ENCODE data around the gene RBP2.

The RBP2 gene

DNA sequence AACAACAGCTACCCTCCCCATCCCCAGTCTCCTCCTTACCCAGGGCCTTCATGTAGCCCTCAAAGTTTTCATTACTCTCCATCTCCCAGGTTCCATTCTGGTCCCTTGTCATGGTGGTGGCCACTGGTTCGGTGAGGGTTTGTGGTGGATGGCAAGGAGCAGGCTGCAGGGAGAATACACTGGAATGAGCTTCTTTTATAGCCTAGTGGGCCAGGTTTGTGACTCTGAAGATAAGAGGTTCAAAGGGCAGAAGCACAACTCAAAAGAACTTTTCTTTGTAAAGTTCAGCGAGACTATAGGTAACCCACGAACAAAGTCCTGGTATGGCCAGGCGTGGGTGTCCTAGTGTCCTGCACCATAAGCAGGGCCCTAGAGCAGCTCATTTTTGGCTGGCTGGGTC, at the start of gene RBP2:
Gene RBP2 (minus strand): TSS at position 169 of the 400 bp plus-strand sequence. CDS start 57 bp downstream, at position 112.
- no peak for DNase-seq (ENCODE audit: low read depth in 2 of 2)

DNA sequence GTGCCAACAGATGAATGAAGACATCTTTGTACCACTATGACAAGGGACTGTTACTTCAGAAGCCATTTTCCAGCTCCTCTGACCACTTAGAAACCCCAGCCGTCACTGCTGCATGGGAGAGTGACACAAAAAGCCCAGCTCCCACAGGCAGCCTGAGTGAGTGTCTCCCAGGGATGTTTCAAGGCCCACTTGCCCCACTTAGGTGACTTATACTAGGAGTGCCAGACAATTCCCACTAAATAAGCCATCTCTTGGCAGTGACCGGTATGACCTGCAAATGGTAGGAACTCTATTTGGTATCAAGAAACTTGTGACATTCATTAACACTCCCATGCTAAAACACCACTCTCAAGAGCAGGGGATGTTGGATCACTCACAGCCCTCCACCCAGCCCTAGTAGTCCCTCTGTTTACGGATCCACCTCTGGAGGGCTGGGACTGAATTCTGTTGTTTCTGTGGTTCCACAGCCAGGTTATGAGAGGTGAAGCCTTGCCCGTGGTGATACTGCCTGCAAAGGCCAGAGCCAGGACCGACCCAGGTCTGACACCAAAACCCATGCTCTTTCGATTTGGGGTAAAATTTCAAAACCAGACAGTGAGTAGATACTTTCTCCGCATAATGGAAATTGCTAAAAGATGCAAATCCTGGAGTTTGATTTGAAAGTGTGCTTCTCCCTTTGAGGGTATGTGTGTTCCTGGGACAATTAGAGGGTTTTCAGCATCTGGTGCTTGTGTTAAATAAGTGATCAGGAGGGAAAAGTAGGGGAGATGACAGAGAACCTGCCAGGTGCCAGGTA, 48.7 kb upstream of the RBP2 start:
- DNase-seq (ENCODE audit: low read depth in 2 of 2) = no peak

DNA sequence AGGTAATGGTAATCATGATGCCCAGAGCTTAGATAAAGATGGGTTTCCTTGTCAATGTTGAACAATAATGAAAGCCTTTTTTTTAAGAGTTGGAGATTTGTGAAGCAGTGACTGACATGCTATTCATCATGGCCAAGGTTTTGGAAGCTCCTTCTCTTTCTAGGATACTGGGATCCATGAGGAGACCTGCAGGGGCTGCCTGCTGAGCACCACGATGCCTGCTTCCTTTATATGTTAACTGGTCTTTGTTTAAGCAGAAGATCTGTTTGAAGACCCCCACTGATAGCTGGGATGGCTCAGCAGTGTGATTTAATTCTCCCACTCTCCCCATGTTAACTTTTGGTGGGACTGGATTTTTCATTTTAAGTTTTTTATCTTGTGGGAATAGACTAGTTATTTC, 47.4 kb upstream of the RBP2 start:
- DNase-seq (ENCODE audit: low read depth in 2 of 2) = no peak

DNA sequence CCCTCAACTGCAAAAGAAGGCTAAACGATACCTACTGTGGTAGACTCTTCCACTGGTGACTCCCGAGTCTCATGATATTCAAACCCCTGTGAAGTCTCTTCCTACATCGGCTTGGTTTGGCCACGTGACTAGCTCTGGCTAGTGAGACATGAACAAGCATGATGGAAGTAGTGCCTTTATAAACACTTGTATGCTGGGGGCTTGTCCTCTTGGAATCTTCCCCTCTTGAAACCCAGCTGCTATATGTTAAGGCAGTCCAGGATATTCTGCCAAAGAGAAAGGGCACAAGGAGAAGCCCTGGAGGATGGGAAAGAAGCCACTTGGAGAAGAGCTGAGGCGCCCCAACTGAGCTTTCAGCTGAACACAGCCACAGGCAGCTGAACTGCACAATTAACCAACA, 46.9 kb upstream of the RBP2 start:
- DNase-seq (ENCODE audit: low read depth in 2 of 2) = no peak

DNA sequence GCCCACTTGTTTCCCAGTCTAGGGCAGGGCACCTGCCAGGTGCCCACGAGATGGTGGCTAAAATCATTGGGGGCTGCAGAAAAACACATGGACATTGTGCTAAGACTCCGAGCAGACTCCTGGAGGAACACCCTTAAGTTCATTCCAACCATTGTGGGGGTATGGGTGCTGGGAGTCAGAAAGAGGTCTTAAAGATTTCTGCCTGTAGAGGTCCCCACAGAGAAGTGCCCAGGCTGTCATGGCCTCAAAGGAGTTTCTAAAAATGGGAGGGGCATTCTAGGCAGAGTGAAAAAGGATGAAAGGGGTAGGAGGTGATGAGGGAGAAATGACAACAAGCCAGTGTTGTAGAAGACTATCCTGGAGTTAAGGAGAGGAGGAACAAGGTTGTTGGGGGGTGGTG, 46.1 kb upstream of the RBP2 start:
- no peak for DNase-seq (ENCODE audit: low read depth in 2 of 2)

DNA sequence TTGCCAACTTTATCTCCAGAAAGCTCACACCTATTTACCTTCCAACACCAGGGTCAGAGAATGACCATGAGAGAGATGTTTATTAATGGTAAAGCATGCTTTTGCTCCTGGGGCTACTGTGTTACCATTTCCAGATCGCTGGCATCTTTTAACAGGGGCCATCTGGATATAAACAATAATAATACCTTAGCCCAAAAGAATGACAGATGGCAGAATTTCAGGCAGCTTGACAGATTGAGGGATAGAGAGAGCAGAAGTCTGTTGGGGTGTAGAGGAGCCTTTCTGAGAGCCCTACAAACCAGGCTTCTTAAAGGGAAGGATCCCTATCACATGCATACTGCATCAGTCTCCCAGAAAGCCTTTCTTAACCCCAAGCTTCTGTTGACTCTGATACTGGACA, 45.5 kb upstream of the RBP2 start:
- DNase-seq (ENCODE audit: low read depth in 2 of 2) = no peak

DNA sequence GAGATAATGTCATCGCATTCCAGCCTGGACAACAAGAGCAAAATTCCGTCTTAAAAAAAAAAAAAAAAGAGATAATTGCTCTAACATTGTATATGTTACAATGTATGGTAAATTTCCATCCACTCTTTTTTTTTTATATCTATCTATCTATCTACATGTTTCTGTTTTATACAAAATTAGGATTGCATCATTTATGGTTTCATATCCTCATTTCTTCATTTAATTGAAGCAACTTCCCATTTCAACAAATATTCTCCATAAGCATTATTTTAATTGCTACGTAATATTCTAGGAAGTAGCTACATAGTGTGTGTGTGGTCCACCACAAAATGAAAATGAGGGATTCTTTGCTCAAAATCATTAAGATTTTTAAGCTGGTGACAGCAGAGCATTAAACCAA, 44.8 kb upstream of the RBP2 start:
- DNase-seq (ENCODE audit: low read depth in 2 of 2) = no peak

DNA sequence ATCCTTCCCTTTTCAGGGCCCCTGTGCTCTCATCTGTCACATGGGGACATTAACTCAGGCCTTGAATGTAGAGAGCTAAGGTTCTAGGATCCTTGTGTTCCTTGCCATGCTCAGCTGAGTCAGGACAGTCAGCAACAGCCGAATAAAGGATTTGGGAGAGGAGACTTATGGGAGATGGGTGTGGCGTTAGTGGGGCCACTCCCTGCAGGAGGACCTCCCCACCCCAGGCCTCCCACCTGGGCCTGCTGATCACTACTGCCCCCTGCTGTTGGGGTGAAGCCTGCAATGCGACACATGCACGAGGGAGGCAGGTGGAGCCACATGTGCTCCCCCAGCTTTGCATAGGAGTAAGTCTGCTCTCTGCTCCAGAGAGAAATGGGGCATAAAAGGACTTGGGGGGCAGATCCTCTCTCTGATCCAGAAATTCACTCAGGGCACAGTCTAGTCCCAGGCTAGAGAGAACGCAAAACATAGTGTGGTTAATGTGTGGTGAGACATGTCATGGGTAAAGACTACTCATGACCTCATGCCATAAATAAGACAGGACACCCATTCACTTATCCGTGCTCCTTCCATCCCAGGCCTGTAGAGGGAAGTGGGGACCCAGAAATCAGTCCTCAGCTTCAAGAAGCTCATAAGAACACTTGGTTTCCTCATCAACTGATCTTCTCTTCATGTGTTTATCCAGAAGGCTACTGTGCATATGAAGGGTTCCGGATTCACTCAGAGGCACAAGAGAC, 43.9 kb upstream of the RBP2 start:
- no peak for DNase-seq (ENCODE audit: low read depth in 2 of 2)

DNA sequence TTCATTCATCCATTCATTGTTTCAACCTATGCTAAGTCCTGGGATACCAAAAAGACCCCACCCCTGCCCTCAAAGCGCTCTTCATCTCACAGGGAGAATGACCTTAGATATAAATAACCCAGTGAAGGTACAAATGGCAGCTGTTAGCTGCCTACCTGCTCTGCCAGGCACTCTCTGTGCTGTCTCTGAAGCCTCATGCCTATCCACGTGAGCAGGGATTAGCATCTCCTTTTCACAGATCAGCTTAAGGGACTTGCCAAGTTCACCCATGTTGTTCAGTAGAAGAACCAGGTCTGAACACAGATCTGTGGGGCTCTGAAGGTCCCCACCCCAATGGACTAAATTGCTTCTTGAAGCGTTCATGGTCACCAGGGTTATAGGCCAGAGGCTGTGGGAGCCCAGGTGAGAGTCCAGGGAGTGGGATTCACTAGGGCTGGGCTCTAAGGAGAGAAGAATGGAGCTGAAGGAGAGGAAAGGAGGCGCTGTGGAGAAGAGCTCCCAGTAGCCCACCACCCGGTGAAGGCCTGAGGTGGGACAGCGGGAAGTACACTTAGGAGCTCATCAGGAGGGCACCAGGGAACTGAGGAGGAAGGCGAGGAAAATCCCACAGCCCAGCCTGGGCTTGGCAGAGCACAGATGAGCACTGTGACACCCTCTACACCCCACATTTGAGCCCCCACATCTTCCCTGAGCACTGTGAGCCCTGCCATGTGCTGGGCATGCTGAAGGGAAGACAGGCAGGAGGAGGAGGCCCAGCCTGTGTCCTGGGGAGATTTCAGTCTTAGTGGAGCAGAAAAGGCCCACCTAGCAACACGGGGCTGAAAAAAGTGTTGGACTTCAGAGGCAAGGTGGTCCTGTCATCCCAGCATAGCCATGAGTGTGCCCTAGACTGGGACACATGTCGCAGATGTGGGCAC, 42.9 kb upstream of the RBP2 start:
- no peak for DNase-seq (ENCODE audit: low read depth in 2 of 2)

DNA sequence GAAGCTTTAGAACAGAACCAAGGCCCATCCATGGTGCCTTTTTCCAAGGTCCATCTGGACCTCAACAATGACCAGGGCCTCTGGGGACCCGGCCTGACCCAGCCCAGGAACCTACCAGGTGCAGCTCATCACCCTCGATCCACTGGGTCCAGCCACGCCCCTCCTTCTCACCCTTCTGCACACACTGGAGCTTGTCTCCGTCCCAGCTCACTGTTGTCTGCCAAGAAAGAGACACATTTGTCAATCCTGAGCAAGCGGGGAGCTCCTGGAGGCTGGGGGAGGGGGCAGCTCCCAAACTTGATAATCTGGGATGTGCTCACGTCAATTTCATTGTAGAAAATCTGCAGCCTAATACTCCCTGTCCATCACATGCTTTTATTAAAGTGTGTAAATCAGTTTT, 42.0 kb upstream of the RBP2 start:
- no peak for DNase-seq (ENCODE audit: low read depth in 2 of 2)

DNA sequence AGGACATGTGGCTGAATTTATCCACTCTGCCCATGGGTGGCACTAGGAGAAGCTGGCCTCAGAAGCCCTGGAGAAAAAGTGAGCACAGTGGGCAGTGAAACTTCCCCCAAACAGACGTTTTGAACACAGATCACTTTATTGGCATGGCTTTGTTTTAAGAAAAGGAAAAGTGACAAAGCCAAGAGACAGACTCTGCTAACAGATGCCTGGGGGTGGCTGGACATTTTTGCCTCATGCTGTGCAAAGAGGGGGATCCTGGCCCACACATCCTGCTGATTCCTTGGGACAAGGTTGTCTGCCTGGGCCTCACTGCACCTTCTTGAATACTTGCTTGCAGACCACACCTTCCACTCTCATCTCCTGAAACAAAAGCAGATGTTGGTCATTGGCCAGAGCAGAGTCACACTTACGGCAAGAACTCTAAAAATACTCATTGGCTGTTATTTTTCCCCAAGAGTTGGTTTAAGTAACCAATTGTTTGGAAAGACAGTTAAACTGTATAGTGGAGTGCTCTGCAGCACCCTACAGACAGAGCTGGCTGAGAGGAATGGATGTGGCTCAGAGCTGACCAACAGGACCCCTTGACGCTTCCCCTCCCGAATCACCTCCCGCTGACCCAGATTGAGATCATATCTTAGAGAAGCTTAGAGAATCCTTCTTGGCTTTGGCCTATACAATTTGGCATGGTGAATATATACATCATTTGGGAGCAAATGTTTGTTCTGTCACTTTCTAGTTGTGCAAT, 41.2 kb upstream of the RBP2 start:
- no peak for DNase-seq (ENCODE audit: low read depth in 2 of 2)

DNA sequence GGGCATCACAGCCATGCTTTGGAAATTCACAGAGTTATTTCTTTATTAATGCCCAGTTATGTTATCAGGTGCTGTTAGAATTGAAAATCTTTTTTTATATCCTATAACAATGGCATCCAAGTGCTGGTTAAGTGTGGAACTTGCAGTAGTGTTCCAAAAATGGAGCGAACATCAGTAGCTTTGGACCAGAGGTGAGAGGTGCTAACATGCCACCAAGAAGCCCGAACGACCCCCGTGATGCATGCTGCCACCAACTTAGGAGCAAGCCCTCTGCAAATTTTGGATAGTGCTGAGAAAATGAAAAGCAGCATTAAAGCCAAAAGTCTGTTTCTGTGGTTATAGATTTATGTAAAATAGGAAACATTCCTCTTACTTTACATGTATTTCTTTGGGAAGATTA, 38.4 kb upstream of the RBP2 start:
- DNase-seq (ENCODE audit: low read depth in 2 of 2) = no peak

DNA sequence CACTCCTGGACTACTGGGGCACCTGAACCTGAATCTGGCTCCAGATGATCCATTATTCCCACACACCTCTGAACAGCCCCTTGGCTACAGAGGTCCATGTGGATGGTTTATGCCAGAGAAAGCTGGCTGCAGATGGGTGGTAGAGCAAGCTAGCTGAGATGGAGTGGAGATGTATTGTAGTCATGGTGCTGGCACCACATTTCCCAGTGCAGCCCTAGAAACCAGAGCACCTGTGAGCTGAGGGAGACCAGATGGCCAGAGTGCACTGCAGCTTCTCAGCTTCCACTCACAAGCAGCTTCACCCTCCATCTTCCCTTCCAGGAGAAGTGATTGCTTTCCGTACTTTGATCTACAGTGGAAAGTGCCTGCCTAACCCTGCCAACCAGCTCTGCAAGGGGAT, 33.3 kb upstream of the RBP2 start:
- no peak for DNase-seq (ENCODE audit: low read depth in 2 of 2)

DNA sequence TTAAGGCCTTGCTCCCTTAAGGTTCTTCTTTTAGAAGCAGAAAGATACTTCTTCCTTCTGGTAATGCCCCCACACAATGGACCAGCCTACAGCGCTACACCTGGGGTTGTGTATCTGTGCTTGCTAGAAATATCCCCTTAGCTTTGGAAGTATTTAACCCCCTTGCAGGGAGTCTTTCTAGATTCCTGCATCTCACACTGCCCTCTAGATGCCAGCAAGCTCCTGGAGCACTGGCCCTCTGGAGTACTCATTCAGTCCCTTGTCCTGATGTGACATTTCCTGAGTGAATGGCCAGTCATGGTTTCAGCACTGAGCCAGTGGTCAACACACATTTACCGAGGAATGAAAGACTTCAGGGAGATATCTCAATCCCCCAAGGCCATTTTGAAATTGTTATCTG, 30.4 kb upstream of the RBP2 start:
- no peak for DNase-seq (ENCODE audit: low read depth in 2 of 2)

DNA sequence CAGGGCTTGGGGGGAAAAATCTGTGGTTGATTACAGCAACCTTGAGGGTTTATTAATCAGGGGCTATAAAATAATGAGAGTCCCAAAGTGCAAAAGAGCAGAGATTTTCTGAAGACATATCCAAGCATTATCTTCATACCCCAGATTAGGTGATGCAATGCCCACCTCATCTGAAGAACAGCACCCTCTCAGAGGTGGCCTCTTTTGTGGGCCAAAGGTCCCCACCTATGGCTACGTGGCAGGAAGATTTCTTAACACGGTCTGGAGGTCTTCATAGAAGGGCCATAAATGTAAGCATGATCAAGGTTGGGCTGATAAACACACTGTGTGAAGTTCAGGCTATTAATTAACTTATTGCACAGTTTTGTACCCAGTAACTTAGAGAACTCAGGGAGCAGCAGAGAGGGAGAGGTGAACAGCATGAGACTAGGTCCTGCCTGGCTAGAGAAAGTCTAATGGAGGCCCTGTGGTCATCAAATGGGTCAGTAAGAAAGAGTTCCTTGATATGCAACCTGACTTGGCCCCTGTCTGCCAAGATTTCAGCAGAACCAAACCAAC, 29.6 kb upstream of the RBP2 start:
- DNase-seq (ENCODE audit: low read depth in 2 of 2) = no peak

DNA sequence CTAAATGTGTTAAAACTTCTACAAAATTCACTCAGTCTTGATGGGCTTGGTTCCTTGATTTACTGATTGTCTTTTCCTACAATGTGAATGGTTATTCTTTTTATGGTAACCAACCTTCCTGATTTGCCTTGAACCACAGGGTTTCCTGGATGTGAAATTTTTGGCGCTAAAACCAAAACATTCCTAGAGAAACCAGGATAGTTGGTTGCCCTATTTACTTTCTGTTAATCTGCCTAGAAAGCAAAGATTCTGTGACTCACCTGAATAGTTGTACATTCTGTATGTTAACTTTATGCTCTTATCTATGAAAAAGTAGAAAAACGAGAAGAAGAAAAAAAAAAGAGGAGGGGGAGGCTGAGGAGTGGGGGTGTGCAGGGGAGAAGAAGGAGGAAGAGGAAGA, 23.2 kb upstream of the RBP2 start:
- DNase-seq (ENCODE audit: low read depth in 2 of 2) = no peak

DNA sequence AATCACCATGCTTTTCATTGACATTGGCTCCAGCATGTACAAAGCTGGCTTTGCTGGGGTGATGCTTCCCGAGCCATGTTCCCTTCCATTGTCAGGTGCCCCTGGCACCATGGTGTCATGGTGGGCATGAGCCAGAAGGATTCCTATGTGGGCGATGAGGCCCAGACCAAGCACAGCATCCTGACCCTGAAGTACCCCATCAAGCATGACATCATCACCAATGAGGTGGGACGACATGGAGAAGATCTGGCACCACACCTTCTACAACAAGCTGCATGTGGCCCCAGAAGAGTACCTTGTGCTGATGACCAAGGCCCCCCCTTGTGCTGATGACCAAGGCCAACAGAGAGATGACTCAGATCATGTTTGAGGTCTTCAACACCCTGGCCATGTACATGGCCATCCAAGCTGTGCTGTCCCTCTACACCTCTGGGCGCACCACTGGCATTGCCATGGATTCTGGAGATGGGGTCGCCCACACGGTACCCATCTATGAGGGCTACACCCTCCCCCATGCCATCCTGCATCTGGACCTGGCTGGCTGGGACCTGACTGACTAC, 17.6 kb upstream of the RBP2 start:
- no peak for DNase-seq (ENCODE audit: low read depth in 2 of 2)

DNA sequence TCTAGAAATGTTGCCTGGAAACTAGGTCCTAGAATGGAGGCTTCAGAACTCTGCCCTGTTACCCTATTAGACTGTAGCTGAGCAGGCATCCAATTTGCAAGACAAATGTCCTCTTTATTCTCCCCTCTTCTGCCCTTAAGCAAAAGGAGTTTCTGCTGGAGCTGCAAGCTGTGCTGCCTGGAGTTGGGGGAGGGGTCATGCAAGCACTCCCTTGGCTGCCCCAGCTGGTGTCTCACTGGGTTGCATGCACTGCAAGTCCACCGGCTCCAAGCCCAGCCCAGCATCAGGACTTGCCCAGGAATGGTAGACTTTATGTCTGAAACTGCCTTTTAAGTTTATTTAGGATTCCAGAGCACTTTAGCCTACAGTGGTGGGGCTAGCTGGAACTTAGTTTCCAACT, 15.7 kb upstream of the RBP2 start:
- DNase-seq (ENCODE audit: low read depth in 2 of 2) = no peak

DNA sequence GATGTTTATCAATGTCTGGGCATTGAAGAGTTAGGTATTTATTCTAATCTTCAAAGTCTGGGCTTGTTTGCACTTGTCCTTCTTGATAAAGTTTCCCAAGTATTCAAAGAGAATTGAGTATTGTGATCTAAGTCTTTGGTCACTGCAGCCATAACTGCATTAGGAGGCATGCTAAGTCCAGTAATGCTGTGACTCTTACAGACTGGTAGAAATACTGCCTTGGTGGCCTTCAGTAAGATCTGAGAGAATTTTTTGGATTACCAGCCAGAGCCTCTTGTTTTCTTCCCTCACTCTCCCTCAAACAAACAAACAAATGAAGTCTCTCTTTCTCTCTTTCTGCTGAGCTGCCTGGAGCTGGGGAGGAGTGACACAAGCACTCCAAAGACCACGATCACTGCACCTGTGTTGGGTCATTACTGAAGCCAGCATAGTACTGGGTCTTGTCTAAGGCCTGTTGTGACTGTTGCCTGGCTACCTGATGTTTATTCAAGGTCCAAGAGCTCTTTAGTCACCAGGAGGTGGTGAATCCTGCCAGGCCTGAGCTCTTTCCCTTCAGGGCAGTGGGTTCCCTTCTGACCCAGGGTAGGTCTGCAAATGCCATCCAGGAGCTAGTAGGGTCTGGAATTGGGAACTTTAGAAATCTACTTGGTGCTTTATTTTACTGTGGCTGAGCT, 14.8 kb upstream of the RBP2 start:
- DNase-seq (ENCODE audit: low read depth in 2 of 2) = no peak

DNA sequence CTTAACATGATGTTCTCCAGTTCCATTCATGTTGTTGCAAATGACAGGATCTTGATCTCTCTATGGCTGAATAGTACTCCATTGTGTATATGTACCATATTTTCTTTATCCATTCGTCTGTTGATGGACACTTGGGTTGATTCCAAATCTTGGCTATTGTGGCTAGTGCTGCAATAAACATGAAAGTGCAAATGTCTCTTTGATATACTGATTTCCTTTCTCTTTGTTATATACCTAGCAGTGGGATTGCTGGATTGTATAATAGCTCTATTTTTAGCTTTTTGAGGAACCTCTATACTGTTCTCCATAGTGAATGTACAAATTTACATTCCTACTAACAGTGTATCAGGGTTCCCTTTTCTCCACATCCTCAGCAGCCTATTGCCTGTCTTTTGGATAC, 5.9 kb upstream of the RBP2 start:
- DNase-seq (ENCODE audit: low read depth in 2 of 2) = no peak
